ENCODE data around the gene SMARCA1. TPM values are rescaled to one million over a fixed set of nuclear protein-coding genes. Genes with fewer than 3 reads are reported as not detected.

SMARCA1 gene
- total and polyA plus RNA-seq, 2 of the 13 experiments (the other 11 are each of a cell fraction or from before 2014, with no cell fraction given), result 97.7 to 145 TPM

- Histone ChIP-seq H3K4me3 (replicated peaks in 1 of 3; ENCODE audit: insufficient read depth in 1 of 3, low read depth in 2 of 3, low read length in 3 of 3) (peak overlapping the region; percentile 6 to 88 (median 81); a peak in 5 of 6 replicates), H3K9ac (ENCODE audit: insufficient read depth, low read depth, low read length) (peak overlapping the region; percentile 52), H3K27ac (ENCODE audit: extremely low read length, insufficient read depth, low read length) (peak overlapping the region; percentile 73), H3K9me3 (ENCODE audit: low read length) (no peaks in the 10 kb centered on the region), H3K4me2 (ENCODE audit: low read depth, low read length) (peak overlapping the region; percentile 79), H3K4me1 (ENCODE audit: insufficient read depth, low read length) (peaks cover 30% of the 10 kb centered on the region), H4K20me1 (ENCODE audit: insufficient read depth, low read length) (peaks cover 45% of the 10 kb centered on the region), H2AFZ (ENCODE audit: low read length) (no peak overlapping the region), H3K27me3 (ENCODE audit: control insufficient read depth in 1 of 2, insufficient read depth in 2 of 2, low read length in 2 of 2) (no peaks in the 10 kb centered on the region; a peak in 1 of 5 replicates), H3K36me3 (replicated peaks in 1 of 2; ENCODE audit: control insufficient read depth in 1 of 2, insufficient read depth in 2 of 2, low read length in 2 of 2) (peaks cover 0 to 14% of the 10 kb centered on the region in 2 experiments; a peak in 1 of 5 replicates), H3K79me2 (ENCODE audit: insufficient read depth, low read length) (peaks cover 66% of the 10 kb centered on the region)
- peak; percentile 54 for DNase-seq (ENCODE audit: low spot score)
- BruUV-seq (replicated peaks), result no TSS peak
- in situ Hi-C loops (cut with HindIII; ENCODE audit: extremely low pct_ligation_motif_present, low pct_unique_long_range_greater_than_20kb) (no loop called here), intact Hi-C loops (cut with micrococcal nuclease; ENCODE audit: unreplicated experiment) (loop anchor here (5.0 kb wide), 1 partner anchor 67 kb away; no protein-coding TSS in a partner anchor)
- peak; percentile 75 for FAIRE-seq
- ChIA-PET POLR2A (no interaction called here), CTCF (ENCODE audit: low intra/inter-chr PET ratio, low total read pairs) (no interaction called here)
- 8% methylated on average over 3 of the region's 3 CpGs for WGBS (ENCODE audit: low lambda C conversion rate)
- ATAC-seq, result no peak
- TF ChIP-seq IKZF5 (CRISPR knock-in tag; IDR thresholded peaks at IDR 0.05) (no peak), ZNF441 (CRISPR knock-in tag; IDR thresholded peaks at IDR 0.05; ENCODE audit: borderline replicate concordance) (no peak), HDAC2 (CRISPR knock-in tag; IDR thresholded peaks at IDR 0.05) (peak; percentile 33; the same call in 1 of the 2 replicates), AHR (CRISPR knock-in tag; IDR thresholded peaks at IDR 0.05) (no peak), PAXIP1 (CRISPR knock-in tag; conservative IDR thresholded peaks at IDR 0.05) (peak; percentile 28; the same call in 1 of the 2 replicates), ZNF746 (CRISPR knock-in tag; IDR thresholded peaks at IDR 0.05) (no peak), NR2C2 (CRISPR knock-in tag; IDR thresholded peaks at IDR 0.05; ENCODE audit: borderline replicate concordance) (peak; percentile 29; the same call in 1 of the 2 replicates), NKX3-1 (CRISPR knock-in tag; IDR thresholded peaks at IDR 0.05) (no peak), CREM (IDR thresholded peaks at IDR 0.05) (peak; percentile 41; the same call in 1 of the 2 replicates), CREM (CRISPR knock-in tag; IDR thresholded peaks at IDR 0.05) (no peak), SOX5 (CRISPR knock-in tag; IDR thresholded peaks at IDR 0.05; ENCODE audit: borderline replicate concordance) (peak; percentile 26; the same call in 1 of the 2 replicates), SOX13 (IDR thresholded peaks at IDR 0.05) (no peak), SOX13 (CRISPR knock-in tag; conservative IDR thresholded peaks at IDR 0.05 in 1 of 2, IDR thresholded peaks at IDR 0.05 in 1 of 2) (peak in 1 of 2 experiments; percentile 64; a peak in 1 of 4 replicates), NR2F6 (IDR thresholded peaks at IDR 0.05) (peak; percentile 83), NR2F6 (CRISPR knock-in tag; IDR thresholded peaks at IDR 0.05) (peak; percentile 59)
- TF ChIP-seq, protein P1, sequence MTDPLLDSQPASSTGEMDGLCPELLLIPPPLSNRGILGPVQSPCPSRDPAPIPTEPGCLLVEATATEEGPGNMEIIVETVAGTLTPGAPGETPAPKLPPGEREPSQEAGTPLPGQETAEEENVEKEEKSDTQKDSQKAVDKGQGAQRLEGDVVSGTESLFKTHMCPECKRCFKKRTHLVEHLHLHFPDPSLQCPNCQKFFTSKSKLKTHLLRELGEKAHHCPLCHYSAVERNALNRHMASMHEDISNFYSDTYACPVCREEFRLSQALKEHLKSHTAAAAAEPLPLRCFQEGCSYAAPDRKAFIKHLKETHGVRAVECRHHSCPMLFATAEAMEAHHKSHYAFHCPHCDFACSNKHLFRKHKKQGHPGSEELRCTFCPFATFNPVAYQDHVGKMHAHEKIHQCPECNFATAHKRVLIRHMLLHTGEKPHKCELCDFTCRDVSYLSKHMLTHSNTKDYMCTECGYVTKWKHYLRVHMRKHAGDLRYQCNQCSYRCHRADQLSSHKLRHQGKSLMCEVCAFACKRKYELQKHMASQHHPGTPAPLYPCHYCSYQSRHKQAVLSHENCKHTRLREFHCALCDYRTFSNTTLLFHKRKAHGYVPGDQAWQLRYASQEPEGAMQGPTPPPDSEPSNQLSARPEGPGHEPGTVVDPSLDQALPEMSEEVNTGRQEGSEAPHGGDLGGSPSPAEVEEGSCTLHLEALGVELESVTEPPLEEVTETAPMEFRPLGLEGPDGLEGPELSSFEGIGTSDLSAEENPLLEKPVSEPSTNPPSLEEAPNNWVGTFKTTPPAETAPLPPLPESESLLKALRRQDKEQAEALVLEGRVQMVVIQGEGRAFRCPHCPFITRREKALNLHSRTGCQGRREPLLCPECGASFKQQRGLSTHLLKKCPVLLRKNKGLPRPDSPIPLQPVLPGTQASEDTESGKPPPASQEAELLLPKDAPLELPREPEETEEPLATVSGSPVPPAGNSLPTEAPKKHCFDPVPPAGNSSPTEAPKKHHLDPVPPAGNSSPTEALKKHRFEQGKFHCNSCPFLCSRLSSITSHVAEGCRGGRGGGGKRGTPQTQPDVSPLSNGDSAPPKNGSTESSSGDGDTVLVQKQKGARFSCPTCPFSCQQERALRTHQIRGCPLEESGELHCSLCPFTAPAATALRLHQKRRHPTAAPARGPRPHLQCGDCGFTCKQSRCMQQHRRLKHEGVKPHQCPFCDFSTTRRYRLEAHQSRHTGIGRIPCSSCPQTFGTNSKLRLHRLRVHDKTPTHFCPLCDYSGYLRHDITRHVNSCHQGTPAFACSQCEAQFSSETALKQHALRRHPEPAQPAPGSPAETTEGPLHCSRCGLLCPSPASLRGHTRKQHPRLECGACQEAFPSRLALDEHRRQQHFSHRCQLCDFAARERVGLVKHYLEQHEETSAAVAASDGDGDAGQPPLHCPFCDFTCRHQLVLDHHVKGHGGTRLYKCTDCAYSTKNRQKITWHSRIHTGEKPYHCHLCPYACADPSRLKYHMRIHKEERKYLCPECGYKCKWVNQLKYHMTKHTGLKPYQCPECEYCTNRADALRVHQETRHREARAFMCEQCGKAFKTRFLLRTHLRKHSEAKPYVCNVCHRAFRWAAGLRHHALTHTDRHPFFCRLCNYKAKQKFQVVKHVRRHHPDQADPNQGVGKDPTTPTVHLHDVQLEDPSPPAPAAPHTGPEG (CRISPR knock-in tag; IDR thresholded peaks at IDR 0.05), result no peak
Observed at GRCh38 chrX:129520151-129520550, 3.1 kb downstream of the SMARCA1 start.
